ENCODE data around the gene B4GAT1. TPM values are rescaled to one million over a fixed set of nuclear protein-coding genes. Genes with fewer than 3 reads are reported as not detected.

The B4GAT1 gene
- total and polyA plus RNA-seq, 10 of the 15 experiments (the other 5 are each of a cell fraction or from before 2014, with no cell fraction given), result 0.55 to 11.1 (median 4.3) TPM

- in situ Hi-C loops (cut with MboI) (no loop called here), intact Hi-C loops (cut with micrococcal nuclease; ENCODE audit: unreplicated experiment) (loop anchor here (2.0 kb wide), 1 partner anchor 78 kb away; no protein-coding TSS in a partner anchor)
- no peaks in the 10 kb centered on the region for H3K36me3 ChIP-seq (ENCODE audit: control insufficient read depth in 2 of 2, insufficient read depth in 2 of 2, low read length in 1 of 2)
- H3K27ac ChIP-seq (ENCODE audit: control insufficient read depth, insufficient read depth), result no peak overlapping the region
- ATAC-seq, result peak; percentile 90
- no peak overlapping the region for H3K9ac ChIP-seq (ENCODE audit: control insufficient read depth, insufficient read depth, low read length)
- SMC1A ChIA-PET (ENCODE audit: uncharacterized antibody, unreplicated experiment), result interaction anchor here (0.9 to 3.8 kb wide), 11 partner anchors 11 to 289 kb away, joined by 3 to 27 read pairs (median 3); partner anchors contain the start of genes MRPL11 and RBM4B
- H3K4me1 ChIP-seq (ENCODE audit: control insufficient read depth, insufficient read depth, low read length), result peaks cover 2% of the 10 kb centered on the region; the same call in 1 of the 2 replicates
- no peak for DNase-seq (ENCODE audit: low read depth, low spot score)
- RAD21 ChIA-PET (ENCODE audit: unreplicated experiment), result interaction anchor here (0.8 to 2.4 kb wide), 9 partner anchors 9 to 167 kb away, joined by 3 to 34 read pairs (median 5); partner anchors contain the start of gene BRMS1
- no peak overlapping the region for H2AFZ ChIP-seq (ENCODE audit: control insufficient read depth, low read depth, low read length)
- no peaks in the 10 kb centered on the region for H3K79me2 ChIP-seq (ENCODE audit: control insufficient read depth, insufficient read depth, low read length)
- H4K20me1 ChIP-seq (ENCODE audit: control insufficient read depth, insufficient read depth), result no peaks in the 10 kb centered on the region
- peak; percentile 72 for FAIRE-seq
- POLR2A ChIA-PET, result interaction anchor here (0.5 to 1.8 kb wide), 4 partner anchors 12 to 181 kb away, joined by 3 to 5 read pairs (median 4); partner anchors contain the start of gene SLC29A2
- no TSS peak for BruUV-seq (replicated peaks)
- CTCF ChIA-PET, result interaction anchor here (0.5 to 9.0 kb wide), 38 partner anchors 9 to 453 kb away, joined by 3 to 166 read pairs (median 5); partner anchors contain the start of genes B4GAT1, BBS1, BRMS1 and DPP3
- 29% methylated on average over 8 of the region's 8 CpGs for WGBS (ENCODE audit: insufficient coverage, insufficient replicate concordance, low lambda C conversion rate, missing lambda C conversion rate)
- H3K4me2 ChIP-seq (ENCODE audit: control insufficient read depth, insufficient read depth), result no peak overlapping the region
- H3K4me3 ChIP-seq, result no peak overlapping the region
- H3K9me3 ChIP-seq (replicated peaks; ENCODE audit: control insufficient read depth, insufficient read depth, low read length), result no peaks in the 10 kb centered on the region
- no peaks in the 10 kb centered on the region for H3K27me3 ChIP-seq (replicated peaks in 1 of 2; ENCODE audit: control insufficient read depth in 2 of 2, insufficient read depth in 2 of 2, low read length in 1 of 2)
- no peak for TF ChIP-seq NR2C1 (IDR thresholded peaks at IDR 0.05)
- TF ChIP-seq IRF3 (IDR thresholded peaks at IDR 0.05), result no peak
- no peak for TF ChIP-seq SMAD1 (IDR thresholded peaks at IDR 0.05; ENCODE audit: low read depth, partially characterized antibody)
- TF ChIP-seq EGR1 (IDR thresholded peaks at IDR 0.05; ENCODE audit: borderline replicate concordance in 1 of 2, low read depth in 2 of 2, low read length in 2 of 2), result no peak
- TF ChIP-seq ESRRA (IDR thresholded peaks at IDR 0.05; ENCODE audit: low read length), result no peak
- TF ChIP-seq TCF3 (IDR thresholded peaks at IDR 0.05; ENCODE audit: borderline replicate concordance, insufficient read depth, low read depth, low read length), result no peak
- TF ChIP-seq MEF2B (IDR thresholded peaks at IDR 0.05; ENCODE audit: partially characterized antibody, poor library complexity, severe bottlenecking), result no peak
- TF ChIP-seq ASH2L (IDR thresholded peaks at IDR 0.05; ENCODE audit: borderline replicate concordance, low read depth), result no peak
- TF ChIP-seq RAD21 (IDR thresholded peaks at IDR 0.05; ENCODE audit: insufficient read depth, low read depth, low read length), result peak; percentile 63
- no peak for TF ChIP-seq HDAC6 (IDR thresholded peaks at IDR 0.05; ENCODE audit: unreplicated experiment)
- no peak for TF ChIP-seq USF2 (IDR thresholded peaks at IDR 0.05; ENCODE audit: borderline replicate concordance, low read depth, low read length)
- TF ChIP-seq IRF5 (IDR thresholded peaks at IDR 0.05; ENCODE audit: borderline replicate concordance), result no peak
- TF ChIP-seq ZNF592 (IDR thresholded peaks at IDR 0.05), result 0 out of 2 replicates have a peak, but pooled peaks have one; percentile 22
- TF ChIP-seq NFXL1 (IDR thresholded peaks at IDR 0.05; ENCODE audit: borderline replicate concordance), result no peak
- TF ChIP-seq ZNF24 (IDR thresholded peaks at IDR 0.05), result no peak
Observed at GRCh38 chr11:66388780-66389386, 41.5 kb upstream of the B4GAT1 start.
